HUES48 (cell line): ENCODE measurements around the gene GPC5.

Experiments
- H3K27ac ChIP-seq: one replicate; pipeline ENCODE4 v1.7.0; 2013; ENCODE audit warnings: low read depth, low read length, inconsistent platforms
- H3K27me3 ChIP-seq: 2 replicates; pipeline ENCODE4 v1.6.1; 2013; ENCODE audit warnings: mild to moderate bottlenecking, low read length; ENCODE audit not compliant: control insufficient read depth, insufficient read depth
- H3K36me3 ChIP-seq: 2 replicates; pipeline ENCODE4 v1.6.1; 2013; ENCODE audit warnings: low read length; ENCODE audit not compliant: control insufficient read depth, insufficient read depth
- H3K4me1 ChIP-seq: 2 replicates; pipeline ENCODE4 v1.6.1; 2013; ENCODE audit warnings: mild to moderate bottlenecking, low read length; ENCODE audit not compliant: control insufficient read depth, insufficient read depth
- H3K4me3 ChIP-seq: 2 replicates; pipeline ENCODE4 v1.5.1; 2013; ENCODE audit warnings: mild to moderate bottlenecking, low read depth, low read length
- H3K9ac ChIP-seq: 2 replicates; pipeline ENCODE4 v1.6.1; 2013; ENCODE audit warnings: mild to moderate bottlenecking, low read depth, low read length, moderate library complexity
- H3K9me3 ChIP-seq: 2 replicates; pipeline ENCODE4 v1.6.1; 2013; ENCODE audit warnings: low read length; ENCODE audit not compliant: control insufficient read depth, insufficient read depth

The GPC5 gene

GRCh38 chr13:91965511-91965910, 567.1 kb downstream of the GPC5 start:
- Histone ChIP-seq H3K27ac (no peak overlapping the region), H3K4me1 (no peaks in the 10 kb centered on the region), H3K9ac (no peak overlapping the region), H3K9me3 (peaks cover 3% of the 10 kb centered on the region; the same call in 1 of the 2 replicates), H3K27me3 (no peaks in the 10 kb centered on the region), H3K4me3 (no peak overlapping the region), H3K36me3 (no peaks in the 10 kb centered on the region)

GRCh38 chr13:91978571-91978970, 580.1 kb downstream of the GPC5 start:
- Histone ChIP-seq H3K27me3 (no peaks in the 10 kb centered on the region), H3K9ac (no peak overlapping the region), H3K4me3 (no peak overlapping the region), H3K9me3 (no peaks in the 10 kb centered on the region), H3K4me1 (no peaks in the 10 kb centered on the region), H3K27ac (no peak overlapping the region), H3K36me3 (no peaks in the 10 kb centered on the region)

- Histone ChIP-seq H3K36me3 (no peaks in the 10 kb centered on the region), H3K9ac (no peak overlapping the region), H3K4me3 (no peak overlapping the region), H3K27ac (no peak overlapping the region), H3K4me1 (no peaks in the 10 kb centered on the region), H3K9me3 (no peaks in the 10 kb centered on the region), H3K27me3 (no peaks in the 10 kb centered on the region)
Measured at GRCh38 chr13:91986761-91987483, 588.5 kb downstream of the GPC5 start.

- no peak overlapping the region for H3K9ac ChIP-seq
- no peaks in the 10 kb centered on the region for H3K9me3 ChIP-seq
- no peaks in the 10 kb centered on the region for H3K4me1 ChIP-seq
- no peak overlapping the region for H3K4me3 ChIP-seq
- H3K36me3 ChIP-seq: no peaks in the 10 kb centered on the region
- H3K27me3 ChIP-seq: no peaks in the 10 kb centered on the region
- no peak overlapping the region for H3K27ac ChIP-seq
Measured at GRCh38 chr13:91988331-91988730, 589.9 kb downstream of the GPC5 start.

- Histone ChIP-seq H3K27ac (no peak overlapping the region), H3K9ac (no peak overlapping the region), H3K4me1 (no peaks in the 10 kb centered on the region), H3K9me3 (no peaks in the 10 kb centered on the region), H3K36me3 (no peaks in the 10 kb centered on the region), H3K4me3 (no peak overlapping the region), H3K27me3 (no peaks in the 10 kb centered on the region)
Measured at GRCh38 chr13:92012787-92013186, 614.4 kb downstream of the GPC5 start.

GRCh38 chr13:92017737-92018136, 619.3 kb downstream of the GPC5 start:
- Histone ChIP-seq H3K36me3 (no peaks in the 10 kb centered on the region), H3K27ac (no peak overlapping the region), H3K9ac (no peak overlapping the region), H3K4me1 (no peaks in the 10 kb centered on the region), H3K27me3 (no peaks in the 10 kb centered on the region), H3K4me3 (no peak overlapping the region), H3K9me3 (no peaks in the 10 kb centered on the region)

GRCh38 chr13:92028695-92029094, 630.3 kb downstream of the GPC5 start:
- Histone ChIP-seq H3K4me3 (no peak overlapping the region), H3K9me3 (no peaks in the 10 kb centered on the region), H3K36me3 (no peaks in the 10 kb centered on the region), H3K27me3 (no peaks in the 10 kb centered on the region), H3K9ac (no peak overlapping the region), H3K27ac (no peak overlapping the region), H3K4me1 (peaks cover 8% of the 10 kb centered on the region; the same call in 1 of the 2 replicates)

- no peaks in the 10 kb centered on the region for H3K27me3 ChIP-seq
- no peaks in the 10 kb centered on the region for H3K9me3 ChIP-seq
Measured at GRCh38 chr13:92029641-92030040, 631.2 kb downstream of the GPC5 start.

GRCh38 chr13:92038905-92039304, 640.5 kb downstream of the GPC5 start:
- H3K4me1 ChIP-seq: no peaks in the 10 kb centered on the region
- H3K27ac ChIP-seq: no peak overlapping the region
- no peak overlapping the region for H3K4me3 ChIP-seq
- no peak overlapping the region for H3K9ac ChIP-seq
- H3K9me3 ChIP-seq: no peaks in the 10 kb centered on the region
- H3K27me3 ChIP-seq: no peaks in the 10 kb centered on the region
- no peaks in the 10 kb centered on the region for H3K36me3 ChIP-seq

More at GRCh38 chr13:92029641-92030040, 631.2 kb downstream of the GPC5 start:
- Histone ChIP-seq H3K4me1 (peaks cover 8% of the 10 kb centered on the region; the same call in 1 of the 2 replicates), H3K36me3 (no peaks in the 10 kb centered on the region), H3K27ac (no peak overlapping the region), H3K4me3 (no peak overlapping the region), H3K9ac (no peak overlapping the region)

GRCh38 chr13:92042522-92042921, 644.1 kb downstream of the GPC5 start:
- no peak overlapping the region for H3K9ac ChIP-seq
- H3K27me3 ChIP-seq: no peaks in the 10 kb centered on the region
- H3K4me1 ChIP-seq: no peaks in the 10 kb centered on the region
- no peak overlapping the region for H3K27ac ChIP-seq
- H3K9me3 ChIP-seq: no peaks in the 10 kb centered on the region
- H3K36me3 ChIP-seq: no peaks in the 10 kb centered on the region
- H3K4me3 ChIP-seq: no peak overlapping the region

GRCh38 chr13:92044351-92044750, 645.9 kb downstream of the GPC5 start:
- no peaks in the 10 kb centered on the region for H3K27me3 ChIP-seq
- H3K4me3 ChIP-seq: no peak overlapping the region
- no peaks in the 10 kb centered on the region for H3K4me1 ChIP-seq
- no peaks in the 10 kb centered on the region for H3K9me3 ChIP-seq
- no peaks in the 10 kb centered on the region for H3K36me3 ChIP-seq
- no peak overlapping the region for H3K9ac ChIP-seq
- no peak overlapping the region for H3K27ac ChIP-seq
